Measurements from ENCODE around the gene PLXNA4. TPM values are rescaled to one million over a fixed set of nuclear protein-coding genes. Genes with fewer than 3 reads are reported as not detected.

Gene PLXNA4
- total RNA-seq, 1 experiment from 2014 or later, result 0.10 TPM

GRCh38 chr7:132475669-132476116 is 100.6 kb downstream of the PLXNA4 start:
- no peak for DNase-seq (ENCODE audit: low read depth, low spot score)
- Histone ChIP-seq H3K9me3 (ENCODE audit: control insufficient read depth, insufficient read depth, low read depth, low read length) (no peaks in the 10 kb centered on the region), H3K36me3 (ENCODE audit: control insufficient read depth, insufficient read depth, low read length) (no peaks in the 10 kb centered on the region), H3K4me1 (ENCODE audit: control insufficient read depth, insufficient read depth, low read length) (no peaks in the 10 kb centered on the region), H3K4me3 (ENCODE audit: low read depth in 2 of 2, low read length in 2 of 2) (no peak overlapping the region), H3K27me3 (ENCODE audit: control insufficient read depth, insufficient read depth, low read length) (peaks cover 23% of the 10 kb centered on the region), H3K27ac (ENCODE audit: low read length) (no peak overlapping the region)
- ChIA-PET CTCF (no interaction called here), POLR2A (interaction anchor here (0.6 kb wide), 1 partner anchor 19 kb away, joined by 12 read pairs; no protein-coding TSS in a partner anchor)
- ATAC-seq, result no peak
- intact Hi-C loops (cut with micrococcal nuclease; ENCODE audit: unreplicated experiment), result no loop called here
- in situ Hi-C loops (cut with HindIII; ENCODE audit: low pct_unique_long_range_greater_than_20kb, low sequenced_read_pairs), result no loop called here
- no TSS peak for BruUV-seq (replicated peaks)
- TF ChIP-seq REST (IDR thresholded peaks at IDR 0.05; ENCODE audit: insufficient read depth in 1 of 2, low read depth in 2 of 2, low read length in 1 of 2), result no peak
- no peak for TF ChIP-seq POLR2AphosphoS5 (IDR thresholded peaks at IDR 0.05; ENCODE audit: low read depth, low read length)
- TF ChIP-seq CTCF (IDR thresholded peaks at IDR 0.05), result no peak
- TF ChIP-seq SIN3A (IDR thresholded peaks at IDR 0.05; ENCODE audit: borderline replicate concordance, insufficient read depth, low read depth, low read length), result no peak
- no peak for TF ChIP-seq TCF7L2 (IDR thresholded peaks at IDR 0.05; ENCODE audit: low read depth, low read length)

GRCh38 chr7:132475037-132475668 is 101.1 kb downstream of the PLXNA4 start:
- Histone ChIP-seq H3K36me3 (ENCODE audit: control insufficient read depth, insufficient read depth, low read length) (no peaks in the 10 kb centered on the region), H3K9me3 (ENCODE audit: control insufficient read depth, insufficient read depth, low read depth, low read length) (no peaks in the 10 kb centered on the region), H3K27me3 (ENCODE audit: control insufficient read depth, insufficient read depth, low read length) (peaks cover 24% of the 10 kb centered on the region), H3K27ac (ENCODE audit: low read length) (no peak overlapping the region), H3K4me3 (ENCODE audit: low read depth in 2 of 2, low read length in 2 of 2) (no peak overlapping the region), H3K4me1 (ENCODE audit: control insufficient read depth, insufficient read depth, low read length) (no peaks in the 10 kb centered on the region)
- TF ChIP-seq CTCF (IDR thresholded peaks at IDR 0.05), result no peak
- DNase-seq (ENCODE audit: low read depth, low spot score) (no peak), ATAC-seq (no peak)
- ChIA-PET POLR2A (interaction anchor here (0.6 kb wide), 1 partner anchor 19 kb away, joined by 12 read pairs; no protein-coding TSS in a partner anchor), CTCF (no interaction called here)
- intact Hi-C loops (cut with micrococcal nuclease; ENCODE audit: unreplicated experiment), result no loop called here
- in situ Hi-C loops (cut with HindIII; ENCODE audit: low pct_unique_long_range_greater_than_20kb, low sequenced_read_pairs), result no loop called here
- no TSS peak for BruUV-seq (replicated peaks)

Measured in Panc1 (cell line).